Germinal center (tissue), 1 donor: ENCODE data around the gene USP54.
"Not testable (repeated sequence)": the region's sequence is repeated elsewhere in the genome, so short reads cannot be mapped to it uniquely, and the experiment has no call there.

Source experiments
- DNase-seq: peaks from one replicate; pipeline ENCODE4 v3.0.0; 2012; ENCODE audit warnings: mixed read lengths, low spot score

USP54 gene

DNA sequence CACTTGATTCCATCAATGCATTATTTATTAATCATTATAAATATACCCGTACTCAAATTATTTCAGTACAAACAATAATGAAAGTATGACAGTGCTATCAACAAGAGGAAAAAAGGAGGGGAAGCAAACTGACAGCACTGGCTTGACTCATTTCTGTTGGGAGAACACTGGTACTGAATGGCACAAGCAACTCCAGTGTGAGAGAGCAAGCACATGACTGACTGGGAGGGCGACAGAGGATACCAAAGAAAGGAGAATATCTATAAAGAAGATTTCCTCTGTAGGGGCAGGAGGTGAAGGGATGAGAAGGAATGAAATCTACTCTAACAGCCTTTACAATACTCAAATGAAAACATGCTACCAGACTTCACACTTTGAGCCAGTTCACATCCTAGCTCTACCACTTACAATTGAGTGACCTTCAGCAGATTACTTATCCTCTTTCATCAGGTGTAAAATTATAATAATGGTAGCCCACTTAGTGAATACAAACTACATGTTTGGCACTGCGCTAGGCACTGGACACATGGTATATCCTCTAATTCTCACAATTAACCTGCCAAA is 1.5 kb downstream of the USP54 start:
- no peak for DNase-seq

DNA sequence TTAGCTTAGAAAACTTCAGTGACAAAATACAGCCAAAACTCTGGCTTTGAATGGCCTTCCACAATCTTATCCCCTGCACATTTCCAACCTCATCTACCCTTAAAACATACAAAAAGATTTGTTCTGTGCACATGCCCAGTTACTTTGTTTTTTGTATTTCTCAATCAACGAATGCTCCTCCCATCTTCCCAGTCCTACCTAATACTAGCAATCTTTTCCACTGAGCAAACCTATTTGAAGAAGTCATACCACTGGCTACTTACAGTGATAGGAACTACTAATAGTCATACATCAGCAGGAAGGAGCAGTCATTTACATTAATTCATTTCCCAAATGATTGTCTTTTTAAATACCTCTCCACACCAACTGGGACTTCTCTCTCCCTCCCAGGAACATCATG is 2.5 kb downstream of the USP54 start:
- no peak for DNase-seq

- no peak for DNase-seq
These were observed 4.6 kb downstream of the USP54 start for GRCh38 chr10:73586583-73586984.

DNA sequence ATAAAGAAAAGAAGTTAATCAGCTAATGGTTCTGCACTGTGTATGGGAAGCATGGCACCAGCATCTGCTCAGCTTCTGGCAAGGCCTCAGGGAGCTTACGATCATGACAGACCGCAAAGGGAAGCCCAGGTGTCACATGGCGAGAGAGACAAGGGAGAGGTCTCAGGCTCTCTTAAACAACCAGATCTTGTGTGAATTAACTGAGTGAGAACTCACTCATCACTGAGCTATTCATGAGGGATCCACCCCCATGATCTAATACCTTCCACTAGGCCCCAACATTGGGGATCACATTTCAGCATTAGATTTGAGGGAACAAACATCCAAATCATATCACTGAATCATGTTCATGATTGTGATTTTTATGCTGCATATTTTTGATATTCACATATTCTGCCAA is 5.8 kb downstream of the USP54 start:
- DNase-seq = no peak

GRCh38 chr10:73584737-73585136 is 6.4 kb downstream of the USP54 start:
- no peak for DNase-seq

DNA sequence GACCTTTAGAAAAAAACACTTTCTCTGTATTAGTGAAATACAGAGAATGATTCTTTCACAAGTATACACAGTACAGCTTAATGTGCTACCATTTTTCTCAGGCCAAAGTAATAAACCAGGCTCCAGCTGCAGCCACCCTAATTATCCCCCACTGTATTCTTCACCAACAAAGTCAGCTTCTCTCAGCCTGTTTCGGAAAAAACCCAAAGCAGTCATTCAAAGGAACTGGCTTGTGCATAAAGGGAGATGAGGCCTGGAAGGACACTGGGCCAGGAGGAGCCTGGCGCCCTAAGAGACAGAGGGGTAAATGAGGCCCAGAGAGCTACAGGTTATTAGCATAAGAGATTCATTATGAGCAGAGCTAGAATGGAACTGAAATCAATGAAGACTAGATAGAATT is 9.2 kb downstream of the USP54 start:
- no peak for DNase-seq

- DNase-seq = not testable (repeated sequence)
These were observed 12.2 kb downstream of the USP54 start for GRCh38 chr10:73578927-73579326.

DNA sequence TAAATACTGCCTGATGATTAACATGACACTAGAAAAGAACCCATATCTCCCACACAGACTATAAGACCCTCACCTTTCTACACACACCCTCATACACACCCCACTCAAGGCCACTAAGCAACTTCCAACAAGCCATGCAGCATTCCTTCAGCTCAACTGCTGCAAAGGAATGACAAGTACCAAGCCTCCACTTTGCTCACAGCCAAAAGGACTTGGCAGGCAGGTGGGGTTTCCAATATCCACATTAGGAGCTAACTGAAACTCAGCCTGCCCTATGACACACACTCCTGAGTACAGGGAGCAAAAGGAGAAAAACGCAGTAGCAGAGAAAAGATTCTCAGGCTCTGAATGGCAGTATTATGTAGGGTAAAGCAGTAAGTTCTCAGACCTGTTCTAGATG is 13.4 kb downstream of the USP54 start:
- DNase-seq = no peak

DNA sequence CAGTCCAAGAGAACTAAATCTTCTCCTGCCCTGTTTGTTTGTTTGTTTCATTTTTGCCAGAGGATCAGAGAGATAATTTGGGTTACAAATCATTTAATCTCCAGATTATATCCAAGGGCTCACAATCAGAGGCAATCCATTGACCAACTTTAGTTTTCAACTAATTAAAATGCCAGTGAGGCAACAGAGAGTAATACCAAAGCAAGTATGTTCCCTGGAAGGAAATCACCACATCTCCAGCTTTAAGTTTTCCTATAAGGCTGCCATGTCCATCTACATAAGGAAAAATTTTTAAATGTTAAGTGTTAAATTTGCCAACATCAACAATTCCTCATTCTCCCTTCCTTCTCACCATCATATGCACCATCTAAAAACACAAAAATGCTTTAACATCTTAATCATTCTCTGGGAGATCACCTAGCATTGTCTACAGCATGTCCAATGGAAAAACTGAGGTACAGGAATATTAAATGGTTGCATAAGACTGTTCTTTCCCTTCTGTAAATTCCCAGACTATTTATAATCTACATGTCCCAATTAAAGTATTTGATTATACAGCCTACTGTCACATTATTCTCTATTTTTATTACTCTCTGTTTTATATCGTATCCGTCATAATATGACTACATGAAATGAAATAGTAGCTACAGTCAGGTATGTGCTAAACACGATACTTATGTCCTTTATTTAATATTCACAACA is 14.1 kb downstream of the USP54 start:
- DNase-seq = no peak

DNA sequence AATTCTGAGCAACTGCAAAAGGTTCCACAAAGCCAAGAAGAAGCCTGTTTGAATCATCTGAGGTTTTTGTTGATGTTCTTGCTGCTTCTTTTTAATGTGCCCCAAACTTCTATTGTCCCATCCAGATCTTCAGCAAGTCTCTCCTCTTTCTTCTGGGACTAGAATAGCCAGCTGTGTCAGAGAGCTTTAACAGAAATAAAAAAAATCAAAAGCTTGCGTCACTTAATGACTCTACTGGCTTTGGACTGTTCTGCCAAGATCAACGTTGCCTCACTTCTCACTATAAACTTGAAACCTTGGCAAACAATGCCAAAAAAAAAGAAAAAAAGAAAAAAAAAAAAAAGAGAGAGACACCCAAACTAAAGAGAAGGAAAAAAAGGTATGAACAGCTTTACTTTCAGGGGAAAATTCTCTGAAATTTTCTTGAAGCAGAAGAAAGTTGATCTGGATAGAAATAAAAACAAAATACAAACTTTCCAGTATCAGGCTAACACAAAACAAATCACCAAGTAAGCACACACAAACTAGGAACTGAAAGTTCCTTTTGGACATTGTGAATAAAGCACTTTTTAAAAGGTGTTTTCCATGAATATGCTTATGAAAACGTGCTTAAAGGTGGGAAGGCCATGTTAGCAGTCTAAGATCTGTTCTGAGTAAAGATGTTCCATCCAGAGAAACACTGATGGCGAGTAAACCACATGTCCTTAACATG is 14.8 kb downstream of the USP54 start:
- no peak for DNase-seq

- DNase-seq = not testable (repeated sequence)
These were observed 24.1 kb downstream of the USP54 start for GRCh38 chr10:73567025-73567424.

- DNase-seq = no peak
These were observed 29.9 kb downstream of the USP54 start for GRCh38 chr10:73561192-73561591.

- DNase-seq = no peak
These were observed 31.6 kb downstream of the USP54 start for GRCh38 chr10:73559590-73559989.

- DNase-seq = no peak
These were observed 34.3 kb downstream of the USP54 start for GRCh38 chr10:73556855-73557254.

DNA sequence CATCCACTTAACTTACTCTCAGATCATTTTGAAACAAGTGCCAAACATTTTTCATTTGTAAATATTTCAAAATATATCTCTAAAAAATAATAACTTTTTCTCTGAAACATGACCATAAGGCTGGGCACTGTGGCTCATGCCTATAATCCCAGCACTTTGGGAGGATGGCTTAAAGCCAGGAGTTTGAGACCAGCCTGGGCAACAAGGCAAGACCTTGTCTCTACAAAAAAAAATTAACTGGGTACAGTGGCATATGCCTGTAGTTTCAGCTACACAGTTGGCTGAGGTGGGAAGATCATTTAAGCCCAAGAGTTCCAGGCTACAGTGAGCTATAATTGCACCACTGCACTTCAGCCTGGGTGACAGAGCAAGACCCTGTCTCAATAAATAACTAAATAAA is 36.4 kb downstream of the USP54 start:
- no peak for DNase-seq

DNA sequence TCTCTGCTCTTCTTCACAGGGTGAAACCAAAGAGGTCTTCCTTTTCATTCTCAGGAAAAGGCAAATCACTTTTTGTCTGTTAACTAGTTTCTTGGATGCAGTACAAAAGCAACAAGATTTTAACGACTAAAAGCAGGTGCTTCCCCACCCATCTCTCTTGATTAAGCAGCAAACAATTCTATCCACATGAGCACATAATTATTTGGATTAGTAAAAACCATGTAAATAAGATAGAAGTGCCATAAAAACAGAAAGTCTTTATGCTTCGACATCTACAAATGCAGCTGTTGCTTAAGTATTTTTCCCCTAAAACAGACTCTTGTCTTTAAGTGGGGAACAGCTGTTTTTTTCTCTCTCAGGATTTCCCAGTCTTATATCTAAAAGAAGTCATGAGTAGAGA is 37.4 kb downstream of the USP54 start:
- no peak for DNase-seq

DNA sequence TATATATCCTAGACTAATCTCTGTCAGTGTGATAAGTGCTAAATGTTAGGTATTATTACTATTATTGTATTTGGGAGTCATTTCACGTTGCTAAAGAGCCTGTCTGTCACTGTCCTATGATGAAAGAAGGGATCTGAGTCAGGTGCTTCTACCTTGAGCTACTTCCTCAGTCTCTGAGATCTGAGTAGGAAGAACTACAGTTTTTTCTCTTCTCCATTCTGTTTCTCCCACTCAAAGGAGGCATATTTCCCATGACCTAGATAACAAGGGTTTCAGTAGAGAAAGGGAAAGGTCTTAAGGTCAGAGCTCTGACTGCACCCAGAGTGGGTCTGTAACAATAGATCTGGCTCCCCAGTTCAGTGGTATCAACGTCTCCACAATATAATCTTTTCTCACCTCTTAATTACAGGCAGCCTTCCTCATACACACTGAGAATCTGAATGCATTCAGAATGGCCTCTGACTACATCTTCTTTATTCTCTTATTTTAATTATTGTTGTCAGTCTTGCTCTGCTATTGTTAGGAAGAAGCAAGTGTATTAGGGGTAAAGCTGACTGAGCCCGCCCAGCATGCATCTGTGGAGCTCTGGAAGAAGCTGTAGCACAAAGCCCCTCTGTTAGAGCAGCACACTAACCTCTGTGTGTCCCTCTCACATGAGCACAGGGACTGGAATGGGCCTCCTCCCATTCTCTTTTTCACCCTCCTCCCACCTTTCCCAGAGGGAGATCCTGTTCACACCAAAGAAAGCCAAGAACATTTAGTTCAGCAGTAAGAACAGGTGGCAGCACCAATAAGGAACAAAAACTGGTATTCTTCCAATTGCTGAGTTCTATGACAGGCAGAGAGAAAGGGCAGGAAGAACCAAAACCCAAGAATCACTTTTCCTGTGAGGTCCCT is 38.1 kb downstream of the USP54 start:
- no peak for DNase-seq

DNA sequence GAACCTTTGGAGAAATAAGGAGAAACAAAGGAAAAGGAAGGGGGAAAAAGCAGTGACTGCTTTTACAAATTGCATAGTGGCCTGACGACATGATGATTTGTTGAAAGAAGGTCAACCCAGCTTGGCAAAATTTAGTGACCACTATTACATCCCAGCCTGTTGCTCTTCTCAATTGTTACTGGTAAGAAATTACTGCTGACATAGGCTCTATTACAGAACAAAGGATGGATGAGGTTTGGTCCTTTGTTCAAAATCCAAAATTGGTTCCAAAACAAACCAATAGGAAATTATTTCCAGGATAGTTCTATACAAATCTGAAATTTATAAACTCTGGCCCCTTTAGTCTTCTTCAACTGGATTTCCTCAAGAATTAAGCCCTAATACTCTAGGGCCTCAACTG is 39.6 kb downstream of the USP54 start:
- DNase-seq = no peak

- no peak for DNase-seq
These were observed 45.8 kb downstream of the USP54 start for GRCh38 chr10:73545357-73545756.

- no peak for DNase-seq
These were observed 53.4 kb downstream of the USP54 start for GRCh38 chr10:73537709-73538108.

DNA sequence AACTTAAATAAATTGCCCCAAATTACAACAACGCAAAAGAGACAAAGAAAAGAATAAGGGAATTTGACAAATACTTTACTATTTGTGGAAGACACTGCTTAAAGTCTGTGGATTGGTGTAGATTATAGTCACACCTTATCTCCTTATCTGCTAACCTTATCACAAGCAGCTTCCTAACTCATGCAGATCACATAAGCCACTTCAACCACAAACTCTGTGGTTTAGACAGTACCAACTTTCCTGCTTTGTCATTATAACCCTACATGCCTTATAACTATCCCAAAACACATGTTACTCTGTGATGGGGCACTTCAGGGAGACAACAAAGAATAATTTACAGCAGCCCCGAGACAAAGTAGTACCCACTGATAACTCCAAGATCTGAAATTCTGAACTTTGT is 53.9 kb downstream of the USP54 start:
- no peak for DNase-seq

GRCh38 chr10:73534857-73535256 is 56.3 kb downstream of the USP54 start:
- no peak for DNase-seq
